Natural killer cell treated with Interleukin-12 subunit alpha and Interleukin-12 subunit beta and Interleukin-15 and Interleukin-18, amount 100 ng/mL, for 72 hours (primary cell): ENCODE measurements around the gene GIT1. TPM values are rescaled to one million over a fixed set of nuclear protein-coding genes. Genes with fewer than 3 reads are reported as not detected.

Experiments
- ATAC-seq, 2 donors: fragments of 150-1000 bp; cut with Tn5 transposase in 1 of 2; sonication (Bioruptor Pico), chemical (Tn5 transposase) in 1 of 2; 2 replicates each; pipeline ENCODE4 v1.10.0; 2021
- DNase-seq: peaks from one replicate; pipeline ENCODE4 v3.0.0; 2022; ENCODE audit warnings: low spot score
- H3K27ac Mint-ChIP-seq, 2 donors: 1 replicate in 1 of 2; 2 replicates in 1 of 2; pipeline ENCODE4 v1.8.0; 2022; ENCODE audit warnings: mixed read lengths in 2 of 2, mild to moderate bottlenecking in 1 of 2, moderate library complexity in 1 of 2
- H3K27me3 Mint-ChIP-seq, 2 donors: 1 replicate in 1 of 2; 2 replicates in 1 of 2; pipeline ENCODE4 v1.8.0; 2022; ENCODE audit warnings: mixed read lengths in 2 of 2
- H3K36me3 Mint-ChIP-seq: one replicate; pipeline ENCODE4 v1.8.0; 2022; ENCODE audit warnings: mixed read lengths
- H3K4me1 Mint-ChIP-seq, 2 donors: 1 replicate in 1 of 2; 2 replicates in 1 of 2; pipeline ENCODE4 v1.8.0; 2022; ENCODE audit warnings: low read depth in 2 of 2, mixed read lengths in 2 of 2, mild to moderate bottlenecking in 1 of 2
- H3K4me3 Mint-ChIP-seq: one replicate; pipeline ENCODE4 v1.8.0; 2022; ENCODE audit warnings: mixed read lengths
- H3K9me3 Mint-ChIP-seq: 2 replicates; pipeline ENCODE4 v1.8.0; 2022; ENCODE audit warnings: mixed read lengths
- total RNA-seq, 2 donors: library from RNA; stranded (reverse); gene quantifications; one replicate each; pipeline ENCODE4 v1.2.3, GENCODE V29; 2022

The GIT1 gene
- total RNA-seq, 2 donors from 2014 or later: 40.8 to 111 TPM

DNA sequence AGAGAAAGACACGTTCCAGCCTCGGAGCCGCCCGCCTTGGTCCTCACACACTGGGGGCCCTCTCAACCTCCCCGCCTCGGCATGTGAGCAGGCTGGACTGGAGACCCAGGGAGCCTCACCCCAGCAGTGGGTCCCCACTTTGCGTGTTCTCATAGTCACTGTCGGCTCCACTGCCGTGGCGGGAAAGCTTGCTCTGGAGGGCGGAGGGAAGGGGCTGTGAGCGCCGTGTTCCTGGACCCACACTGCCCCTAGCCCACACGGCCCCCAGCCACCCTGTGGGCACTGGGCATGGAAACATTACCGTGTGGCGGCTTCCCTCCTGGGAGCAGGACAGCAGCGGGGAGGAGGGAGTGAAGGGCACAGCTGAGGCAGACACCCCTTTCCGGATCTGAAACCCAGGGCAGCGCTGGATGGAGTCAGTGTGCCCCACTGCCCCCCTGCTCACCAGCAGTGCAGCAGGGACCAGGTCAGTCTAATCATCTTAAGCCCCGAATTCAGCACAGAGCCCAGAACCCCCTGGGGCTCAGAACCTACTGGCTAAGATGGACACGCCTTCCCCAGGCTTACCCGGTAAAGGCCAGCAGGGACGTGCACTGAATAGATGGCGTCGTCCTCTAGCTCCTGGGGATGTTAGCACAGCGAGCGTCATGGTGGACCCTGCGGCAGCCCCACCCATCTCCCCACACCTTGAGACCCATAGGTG, 13.8 kb downstream of the GIT1 start:
- ATAC-seq (no peak), DNase-seq (no peak)
- Mint-ChIP-seq H3K4me3 (no peak overlapping the region), H3K27me3 (no peaks in the 10 kb centered on the region), H3K27ac (no peak overlapping the region), H3K9me3 (no peaks in the 10 kb centered on the region), H3K4me1 (peaks cover 12 to 16% of the 10 kb centered on the region in 2 donors), H3K36me3 (no peaks in the 10 kb centered on the region)

DNA sequence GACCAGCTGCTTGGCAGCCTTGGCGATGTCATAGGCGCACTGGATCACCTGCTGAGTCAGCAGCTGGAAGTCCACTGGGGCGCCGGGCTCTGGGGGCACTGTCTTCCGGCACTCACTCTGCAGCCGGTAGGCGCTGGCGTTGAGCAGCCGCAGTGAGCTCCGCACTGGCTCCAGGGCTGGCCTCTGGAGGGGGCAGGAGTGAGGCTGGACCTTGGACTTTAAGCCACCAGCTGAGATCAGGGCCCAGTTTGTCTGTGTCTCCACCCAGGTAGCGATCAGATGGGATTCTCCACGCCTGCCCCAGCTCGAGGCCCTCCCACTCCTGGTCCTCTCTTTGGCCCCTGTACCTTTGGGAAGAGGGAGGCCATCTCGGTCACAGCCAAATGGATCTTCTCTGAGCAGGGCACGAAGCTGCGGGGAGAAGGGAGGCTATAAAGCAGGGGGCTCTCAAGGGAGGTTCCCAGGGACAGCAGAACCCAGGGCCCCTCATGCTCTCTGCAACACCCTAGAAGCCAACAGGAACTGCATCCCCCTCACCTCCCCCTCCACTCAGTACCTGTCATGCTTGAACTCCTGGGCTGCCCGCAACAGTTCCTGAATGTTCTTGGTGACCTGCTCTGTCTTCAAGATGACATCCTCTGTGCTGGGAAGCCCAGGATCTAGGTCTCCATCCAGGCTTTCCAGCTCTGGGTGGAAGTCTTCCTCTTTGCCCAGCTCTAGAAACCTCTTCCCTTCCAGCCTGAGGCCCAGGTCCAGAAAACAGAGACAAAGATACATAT, 14.5 kb downstream of the GIT1 start:
- Mint-ChIP-seq H3K27ac (no peak overlapping the region), H3K27me3 (no peaks in the 10 kb centered on the region), H3K9me3 (no peaks in the 10 kb centered on the region), H3K4me1 (peaks cover 8 to 10% of the 10 kb centered on the region in 2 donors), H3K36me3 (no peaks in the 10 kb centered on the region), H3K4me3 (no peak overlapping the region)
- ATAC-seq: no peak
- no peak for DNase-seq

DNA sequence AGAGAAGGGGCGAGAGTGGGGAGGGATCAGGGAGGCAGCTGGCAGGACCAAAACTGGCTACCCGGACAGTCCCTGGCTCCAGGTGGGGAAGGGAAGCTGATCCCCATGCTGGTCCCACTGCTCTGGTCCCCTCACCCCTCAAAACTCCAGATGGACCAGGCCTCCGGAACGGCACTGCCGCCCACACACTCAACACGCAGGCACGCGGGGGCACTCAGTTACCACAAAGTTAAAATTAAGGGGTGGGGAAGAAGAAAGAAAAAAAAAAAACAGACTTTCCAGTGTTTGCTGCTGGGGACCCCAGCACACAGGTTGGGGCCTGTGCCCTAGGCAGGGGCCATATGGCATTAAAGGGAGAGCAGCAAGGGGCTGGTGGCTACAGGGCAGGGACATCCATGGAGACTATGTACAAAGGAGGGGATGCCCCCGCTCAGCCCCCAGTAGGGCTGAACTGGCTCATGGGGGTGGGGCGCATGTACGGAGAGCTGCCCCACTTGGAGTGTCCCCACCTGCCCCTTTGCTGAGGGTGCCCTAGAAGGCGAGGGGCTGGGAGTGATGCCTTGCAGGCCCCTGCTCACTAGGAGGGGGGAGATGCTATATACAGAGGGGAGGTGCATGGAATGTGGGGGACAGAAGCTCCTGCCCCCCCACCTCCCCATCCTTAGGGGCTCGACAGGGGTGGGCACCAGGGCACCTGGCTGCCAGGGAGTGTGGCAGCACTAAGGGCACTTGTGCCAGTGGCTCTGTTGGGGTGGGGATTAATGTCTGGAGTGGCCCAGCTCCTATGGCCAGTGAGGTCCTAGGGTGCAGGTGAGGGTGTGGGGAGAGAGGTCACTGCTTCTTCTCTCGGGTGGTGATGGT, 15.3 kb downstream of the GIT1 start:
- Mint-ChIP-seq H3K27me3 (no peaks in the 10 kb centered on the region), H3K27ac (no peak overlapping the region), H3K36me3 (no peaks in the 10 kb centered on the region), H3K4me3 (no peak overlapping the region), H3K9me3 (no peaks in the 10 kb centered on the region), H3K4me1 (peaks cover 7 to 11% of the 10 kb centered on the region in 2 donors)
- DNase-seq (peak; percentile 49), ATAC-seq (no peak)

DNA sequence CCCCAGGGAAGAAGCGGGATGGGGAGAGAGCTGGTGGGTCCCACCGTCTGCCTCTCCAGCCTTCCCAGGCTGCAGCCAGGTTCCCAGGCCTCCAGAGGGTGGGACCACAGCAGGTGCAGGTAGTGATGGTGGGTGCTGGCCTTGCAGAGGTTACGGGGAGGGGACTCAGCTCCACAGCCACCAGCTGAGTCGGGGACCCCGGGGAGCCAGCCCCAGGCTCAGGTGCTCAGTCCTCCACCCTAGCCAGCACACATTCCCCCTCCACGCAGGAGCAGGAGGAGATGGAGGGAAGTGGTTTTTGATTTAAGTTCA, 15.9 kb downstream of the GIT1 start:
- peak; percentile 48 for DNase-seq
- H3K27me3 Mint-ChIP-seq: no peaks in the 10 kb centered on the region
- peaks cover 7 to 12% of the 10 kb centered on the region in 2 donors for H3K4me1 Mint-ChIP-seq
- no peaks in the 10 kb centered on the region for H3K36me3 Mint-ChIP-seq
- no peaks in the 10 kb centered on the region for H3K9me3 Mint-ChIP-seq
- no peak overlapping the region for H3K4me3 Mint-ChIP-seq
- no peak overlapping the region for H3K27ac Mint-ChIP-seq
- no peak for ATAC-seq

DNA sequence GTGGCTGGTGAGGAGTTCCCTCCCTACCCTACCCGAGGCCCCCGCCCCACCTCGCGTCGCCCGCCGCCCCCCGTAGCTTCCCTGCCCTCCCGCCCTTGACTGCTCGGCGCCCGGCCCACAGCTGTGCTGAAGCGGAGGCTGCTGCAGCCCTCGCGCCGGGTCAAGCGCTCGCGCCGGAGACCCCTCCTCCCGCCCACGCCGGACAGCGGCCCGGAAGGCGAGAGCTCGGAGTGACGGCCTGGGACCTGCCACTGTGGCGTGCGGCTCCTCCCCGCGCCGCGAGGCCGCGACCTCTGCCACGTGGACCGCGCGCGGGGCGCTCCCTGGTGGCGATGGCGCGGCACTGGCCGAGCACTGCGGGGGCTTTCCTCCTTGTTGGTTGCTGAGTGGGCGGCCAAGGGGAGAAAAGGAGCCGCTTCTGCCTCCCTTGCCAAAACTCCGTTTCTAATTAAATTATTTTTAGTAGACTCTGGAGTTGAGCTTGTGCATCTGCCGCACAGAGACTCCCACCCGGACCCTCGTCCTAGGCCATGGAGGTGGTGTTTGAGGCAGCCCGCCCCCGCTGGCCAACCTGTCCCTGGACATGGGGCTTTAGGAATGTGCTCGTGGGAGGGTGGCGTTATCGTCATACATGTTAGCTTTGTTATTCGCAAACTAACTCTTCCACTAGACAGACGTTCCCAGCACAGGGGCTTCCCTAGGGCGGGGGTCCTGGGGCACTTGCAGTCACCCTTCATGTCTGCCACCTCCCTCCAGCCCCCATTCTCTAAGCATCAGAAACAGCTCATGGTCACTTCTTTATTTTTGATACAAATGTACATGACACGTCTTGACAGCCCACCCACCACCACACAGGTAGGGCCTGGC, 16.5 kb downstream of the GIT1 start:
- Mint-ChIP-seq H3K9me3 (no peaks in the 10 kb centered on the region), H3K4me1 (peaks cover 12 to 15% of the 10 kb centered on the region in 2 donors), H3K4me3 (no peak overlapping the region), H3K27ac (no peak overlapping the region), H3K27me3 (no peaks in the 10 kb centered on the region), H3K36me3 (no peaks in the 10 kb centered on the region)
- ATAC-seq: peak; percentile 59 to 86
- peak; percentile 90 for DNase-seq

DNA sequence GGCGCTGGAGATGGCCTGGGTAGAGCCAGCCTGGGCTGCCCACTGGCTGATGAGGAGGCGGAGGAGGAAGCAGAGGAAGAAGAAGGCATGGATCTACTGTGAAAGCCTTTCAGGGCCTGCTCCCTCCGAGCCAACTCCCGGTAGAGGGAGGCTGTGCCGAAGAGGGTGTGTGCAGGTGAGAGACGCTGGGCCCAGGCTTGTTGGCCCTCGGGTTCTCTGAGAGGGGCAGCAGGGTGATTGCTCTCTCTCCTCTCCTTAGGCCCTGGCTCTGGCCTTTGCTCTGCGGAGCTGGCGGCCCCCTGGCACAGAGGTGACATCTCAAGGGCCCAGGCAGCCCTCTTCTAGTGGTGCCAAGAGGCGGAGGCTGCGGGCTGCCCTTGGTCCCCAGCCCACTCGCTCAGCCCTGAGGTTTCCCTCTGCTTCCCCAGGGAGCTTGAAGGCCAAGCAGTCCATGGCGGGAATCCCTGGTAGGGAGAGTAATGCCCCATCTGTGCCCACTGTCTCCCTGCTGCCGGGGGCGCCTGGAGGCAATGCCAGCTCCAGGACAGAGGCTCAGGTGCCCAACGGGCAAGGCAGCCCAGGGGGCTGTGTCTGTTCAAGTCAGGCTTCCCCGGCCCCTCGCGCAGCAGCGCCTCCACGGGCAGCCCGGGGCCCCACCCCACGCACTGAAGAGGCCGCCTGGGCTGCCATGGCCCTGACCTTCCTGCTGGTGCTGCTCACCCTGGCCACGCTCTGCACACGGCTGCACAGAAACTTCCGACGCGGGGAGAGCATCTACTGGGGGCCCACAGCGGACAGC, 17.4 kb downstream of the GIT1 start:
- ATAC-seq (peak in 1 of 2 donors; percentile 0), DNase-seq (peak; percentile 58)
- Mint-ChIP-seq H3K4me3 (no peak overlapping the region), H3K4me1 (peaks cover 12 to 15% of the 10 kb centered on the region in 2 donors), H3K9me3 (no peaks in the 10 kb centered on the region), H3K27ac (no peak overlapping the region), H3K27me3 (no peaks in the 10 kb centered on the region), H3K36me3 (no peaks in the 10 kb centered on the region)

DNA sequence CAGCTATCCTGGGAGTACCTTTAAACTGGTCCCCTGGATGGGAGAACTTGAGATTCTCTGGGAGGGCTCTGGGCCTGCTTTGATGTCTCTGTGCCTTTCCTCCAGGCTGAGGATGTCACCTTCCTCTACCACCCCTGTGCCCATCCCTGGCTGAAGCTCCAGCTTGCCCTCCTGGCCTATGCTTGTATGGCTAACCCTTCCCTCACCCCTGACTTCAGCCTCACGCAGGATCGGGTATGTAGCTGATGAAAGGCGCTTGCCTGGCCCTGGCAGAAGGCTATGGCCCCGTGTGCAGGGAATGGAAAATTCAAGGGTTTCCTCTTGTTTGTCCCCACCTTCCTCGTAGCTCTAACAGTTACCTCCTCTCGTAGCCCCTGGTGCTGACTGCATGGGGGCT, 18.0 kb downstream of the GIT1 start:
- Mint-ChIP-seq H3K4me3 (no peak overlapping the region), H3K9me3 (no peaks in the 10 kb centered on the region), H3K36me3 (no peaks in the 10 kb centered on the region), H3K27ac (no peak overlapping the region), H3K27me3 (no peaks in the 10 kb centered on the region), H3K4me1 (peaks cover 12 to 15% of the 10 kb centered on the region in 2 donors)
- ATAC-seq (no peak), DNase-seq (peak; percentile 51)

DNA sequence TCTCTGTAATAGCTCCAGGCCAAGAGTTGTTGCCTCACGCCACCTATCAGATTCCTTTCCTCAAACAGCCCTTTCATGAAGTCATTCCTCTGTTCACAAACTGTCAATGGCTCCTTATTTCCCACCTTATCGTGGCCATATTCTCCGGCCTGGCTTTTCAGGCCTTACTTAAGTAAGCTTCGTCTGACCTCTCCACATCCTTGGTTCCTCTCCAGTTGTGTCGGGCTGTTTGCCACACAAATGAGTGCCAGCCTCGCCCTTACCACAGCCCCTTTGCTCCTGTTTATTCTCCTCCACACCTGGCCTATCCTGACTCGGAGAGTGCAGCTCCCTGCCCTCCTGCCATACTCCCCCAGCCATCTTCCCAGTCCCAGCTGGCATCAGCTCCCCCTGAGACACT, 18.9 kb downstream of the GIT1 start:
- H3K27me3 Mint-ChIP-seq: no peaks in the 10 kb centered on the region
- H3K4me3 Mint-ChIP-seq: peak overlapping the region; percentile 68
- DNase-seq: peak; percentile 53
- H3K9me3 Mint-ChIP-seq: no peaks in the 10 kb centered on the region
- peak overlapping the region in 1 of 2 donors; percentile 54 for H3K27ac Mint-ChIP-seq
- H3K36me3 Mint-ChIP-seq: no peaks in the 10 kb centered on the region
- H3K4me1 Mint-ChIP-seq: peaks cover 19 to 23% of the 10 kb centered on the region in 2 donors
- ATAC-seq: no peak

DNA sequence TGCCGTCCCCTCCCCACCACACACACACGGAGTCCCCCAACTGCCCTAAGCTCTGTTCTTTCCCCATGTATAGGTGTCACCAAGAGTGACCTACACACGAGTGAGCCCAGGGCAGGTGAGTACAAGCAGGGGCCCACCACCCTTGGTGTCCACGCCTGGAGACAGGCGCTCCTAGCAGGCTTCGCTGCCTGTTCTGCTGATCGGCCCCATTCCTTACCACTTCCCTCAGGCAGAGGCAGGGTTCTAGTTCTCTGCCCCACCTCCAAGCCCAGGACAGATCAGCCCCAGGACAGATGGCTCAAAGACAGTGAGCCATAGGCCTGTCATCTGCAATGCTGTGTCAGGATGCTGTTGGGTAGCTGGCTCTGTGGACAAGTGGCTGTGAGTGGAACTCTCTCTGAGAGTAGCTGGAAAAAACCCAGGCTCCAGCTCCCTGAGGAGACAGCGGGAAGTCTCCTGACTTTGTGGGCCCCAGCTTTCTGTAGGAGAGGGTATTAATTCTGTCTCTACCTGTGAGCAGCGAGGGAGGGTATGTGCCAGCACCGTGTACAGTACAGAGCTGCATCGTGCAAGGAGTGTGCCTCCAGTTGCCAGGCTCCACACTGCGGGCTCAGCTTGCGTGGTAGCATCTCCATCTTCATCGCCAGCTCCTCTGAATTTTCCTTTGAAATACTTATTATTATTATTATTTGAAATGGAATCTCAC, 20.1 kb downstream of the GIT1 start:
- peaks cover 23 to 24% of the 10 kb centered on the region in 2 donors for H3K4me1 Mint-ChIP-seq
- no peaks in the 10 kb centered on the region for H3K36me3 Mint-ChIP-seq
- DNase-seq: peak; percentile 58
- no peaks in the 10 kb centered on the region for H3K9me3 Mint-ChIP-seq
- no peak for ATAC-seq
- no peaks in the 10 kb centered on the region for H3K27me3 Mint-ChIP-seq
- H3K4me3 Mint-ChIP-seq: peak overlapping the region; percentile 99
- peak overlapping the region; percentile 75 to 92 for H3K27ac Mint-ChIP-seq

DNA sequence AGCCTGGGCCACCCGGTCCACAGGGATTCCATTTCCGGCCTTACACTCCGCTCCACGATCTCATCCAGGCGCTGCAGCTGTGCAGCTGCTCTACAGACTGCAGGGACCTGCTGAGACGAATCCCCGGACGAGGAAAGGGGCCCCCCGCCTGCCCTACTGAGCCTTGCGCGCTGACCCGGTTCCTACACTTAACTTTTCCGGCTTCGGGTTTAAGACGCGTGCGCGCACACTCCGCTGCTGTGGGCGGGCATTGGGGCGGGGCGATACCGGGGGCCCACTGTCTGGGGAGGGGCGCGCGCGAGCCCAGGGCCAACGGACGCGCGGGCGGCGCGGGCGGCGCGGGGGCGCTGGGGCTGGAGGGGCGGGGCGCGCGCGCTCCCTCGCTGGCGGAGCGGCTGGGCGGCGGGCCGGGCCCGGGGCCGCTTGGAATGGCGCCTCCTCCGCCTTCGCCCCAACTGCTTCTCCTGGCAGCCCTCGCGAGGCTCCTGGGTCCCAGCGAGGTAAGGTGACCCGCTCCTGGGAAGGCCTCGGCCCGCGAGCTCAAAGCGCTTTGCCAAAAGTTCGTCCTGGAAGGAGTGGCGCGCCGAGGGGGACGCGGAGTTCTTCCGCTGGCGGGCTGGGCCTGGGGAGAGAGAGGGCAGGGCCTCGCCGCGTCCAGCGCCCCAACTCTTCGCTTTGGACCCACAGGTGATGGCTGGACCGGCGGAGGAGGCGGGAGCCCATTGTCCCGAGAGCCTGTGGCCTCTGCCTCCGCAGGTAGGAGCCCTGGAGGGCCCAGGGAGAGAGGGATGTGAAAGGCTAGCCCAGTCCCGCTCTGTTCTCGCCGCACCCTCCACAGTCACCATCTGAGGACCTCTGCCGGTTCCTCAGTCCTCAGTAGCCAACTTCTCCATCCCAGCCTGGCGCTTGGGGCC, 20.9 kb downstream of the GIT1 start, which contains the start of gene TP53I13:
Gene TP53I13 (plus strand): TSS at position 371 of the 914 bp plus-strand sequence. CDS start 58 bp downstream, at position 429.
- no peaks in the 10 kb centered on the region for H3K36me3 Mint-ChIP-seq
- peak within 1 kb of the TSS; percentile 99 for H3K4me3 Mint-ChIP-seq
- no peaks in the 10 kb centered on the region for H3K9me3 Mint-ChIP-seq
- DNase-seq (peak; percentile 88), ATAC-seq (peak; percentile 78)
- peak within 1 kb of the TSS; percentile 90 to 92 for H3K27ac Mint-ChIP-seq
- H3K4me1 Mint-ChIP-seq: peaks cover 28 to 30% of the 10 kb centered on the region in 2 donors
- no peaks in the 10 kb centered on the region for H3K27me3 Mint-ChIP-seq

DNA sequence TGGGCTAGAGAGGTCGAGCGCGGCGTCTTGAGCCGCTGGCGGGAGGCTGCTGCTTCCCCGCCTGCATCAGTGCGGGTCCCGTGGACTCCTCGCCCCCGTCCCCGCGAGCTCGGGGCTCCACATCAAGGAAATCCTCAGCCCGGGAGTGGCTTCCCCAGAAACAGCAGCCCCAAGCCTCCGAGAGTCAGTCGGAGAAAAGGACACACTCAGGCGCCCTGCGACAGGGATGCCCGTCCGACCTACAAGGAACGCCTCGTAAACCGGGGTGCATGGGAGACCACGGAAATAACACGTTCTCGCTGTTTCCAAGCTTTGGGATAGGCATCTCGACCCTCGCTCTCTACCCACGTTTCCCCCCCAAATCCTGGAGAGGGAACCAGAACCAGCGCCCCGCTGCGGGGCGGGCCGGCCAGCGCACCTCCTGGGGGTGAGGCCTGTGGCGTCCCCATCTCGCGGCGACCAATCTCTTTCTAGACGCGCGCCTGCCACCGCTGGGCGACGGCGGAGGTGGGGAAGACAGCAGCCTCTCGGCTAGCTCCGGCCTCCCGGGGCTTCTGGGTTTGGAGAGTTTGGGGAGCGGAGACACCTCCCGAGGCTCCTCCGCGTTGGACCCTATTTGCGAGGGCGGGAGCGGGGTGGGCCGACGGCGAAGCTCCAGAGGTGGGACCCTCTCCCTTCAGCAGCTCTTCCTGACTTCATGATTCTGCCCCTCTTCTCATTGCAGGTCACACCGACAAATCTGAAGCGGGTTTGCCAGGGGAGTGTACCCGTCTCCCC, 21.7 kb downstream of the GIT1 start:
- peaks cover 31 to 32% of the 10 kb centered on the region in 2 donors for H3K4me1 Mint-ChIP-seq
- no peaks in the 10 kb centered on the region for H3K9me3 Mint-ChIP-seq
- peak; percentile 69 to 70 for ATAC-seq
- DNase-seq: peak; percentile 80
- H3K27ac Mint-ChIP-seq: peak overlapping the region; percentile 90 to 92
- H3K4me3 Mint-ChIP-seq: peak overlapping the region; percentile 99
- H3K36me3 Mint-ChIP-seq: no peaks in the 10 kb centered on the region
- H3K27me3 Mint-ChIP-seq: no peaks in the 10 kb centered on the region
